ENCODE results near the gene KDM5B. TPM values are rescaled to one million over a fixed set of nuclear protein-coding genes. Genes with fewer than 3 reads are reported as not detected.

The KDM5B gene
- polyA plus RNA-seq, 3 donors from 2014 or later, result 4.4 to 26.2 (median 8.7) TPM

Other genes with a start within 250 kb of the KDM5B start
- gene SYT2, start 98.0 kb downstream of the KDM5B start, polyA plus RNA-seq, result under 1 TPM in 1 of 3 donors, not detected in 2; 0.09 TPM
- gene PCAT6, start 2.5 kb upstream of the KDM5B start, polyA plus RNA-seq, result under 1 TPM in 1 of 3 donors, not detected in 2; 0.73 TPM
- 10 to 100 TPM; 24.5 to 35.8 (median 25.3) TPM for gene RABIF, start 80.7 kb upstream of the KDM5B start, polyA plus RNA-seq
- gene KLHL12, start 118.8 kb upstream of the KDM5B start, polyA plus RNA-seq, result 10 to 100 TPM; 10.7 to 27.7 (median 16.5) TPM
- gene ADIPOR1, start 149.9 kb upstream of the KDM5B start, polyA plus RNA-seq, result 100 to 1,000 TPM in 1 of 3 donors, 10 to 100 TPM in 2; 81.5 to 149 (median 95.0) TPM
- gene CYB5R1, start 158.8 kb upstream of the KDM5B start, polyA plus RNA-seq, result 10 to 100 TPM; 34.6 to 51.0 (median 48.1) TPM
- 10 to 100 TPM; 55.0 to 83.2 (median 64.2) TPM for gene TMEM183A, start 199.0 kb upstream of the KDM5B start, polyA plus RNA-seq
- gene PPFIA4, start 218.1 kb upstream of the KDM5B start, polyA plus RNA-seq, result not detected

Data from immature natural killer cell (primary cell).